ENCODE data around the gene TCERG1L. TPM values are rescaled to one million over a fixed set of nuclear protein-coding genes. Genes with fewer than 3 reads are reported as not detected.
"Not testable (repeated sequence)": the region's sequence is repeated elsewhere in the genome, so short reads cannot be mapped to it uniquely, and the experiment has no call there.

Gene TCERG1L
- polyA plus RNA-seq, 3 donors from 2014 or later: not detected

DNA sequence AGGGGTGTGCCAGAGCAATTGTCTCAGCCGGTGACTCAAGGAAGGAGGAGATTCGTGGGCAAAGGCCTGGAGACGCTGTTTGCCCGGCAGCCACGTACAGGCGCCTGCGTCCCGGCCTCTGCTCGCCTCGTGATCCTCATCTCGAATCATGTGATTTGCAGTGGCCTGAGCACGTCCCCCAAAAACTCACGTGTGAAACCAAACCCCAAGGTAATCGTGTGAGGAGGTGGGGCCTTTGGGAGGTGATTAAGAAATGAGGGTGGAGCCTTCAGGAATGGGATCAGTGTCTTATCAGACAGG is 226.8 kb downstream of the TCERG1L start:
- Mint-ChIP-seq H3K4me3 (no peak overlapping the region), H3K9me3 (peaks cover 0 to 4% (median 0%) of the 10 kb centered on the region in 6 donors), H3K36me3 (no peaks in the 10 kb centered on the region), H3K27ac (no peak overlapping the region), H3K4me1 (no peaks in the 10 kb centered on the region), H3K27me3 (ENCODE audit: low read depth in 3 of 3) (peaks cover 1 to 4% (median 4%) of the 10 kb centered on the region in 3 donors)
- no peak for DNase-seq

GRCh38 chr10:131083915-131084790 is 227.4 kb downstream of the TCERG1L start:
- Mint-ChIP-seq H3K27ac (no peak overlapping the region), H3K36me3 (no peaks in the 10 kb centered on the region), H3K4me3 (no peak overlapping the region), H3K27me3 (ENCODE audit: low read depth in 3 of 3) (peaks cover 1 to 4% (median 4%) of the 10 kb centered on the region in 3 donors), H3K4me1 (no peaks in the 10 kb centered on the region), H3K9me3 (peaks cover 0 to 4% (median 0%) of the 10 kb centered on the region in 6 donors)
- no peak for DNase-seq

DNA sequence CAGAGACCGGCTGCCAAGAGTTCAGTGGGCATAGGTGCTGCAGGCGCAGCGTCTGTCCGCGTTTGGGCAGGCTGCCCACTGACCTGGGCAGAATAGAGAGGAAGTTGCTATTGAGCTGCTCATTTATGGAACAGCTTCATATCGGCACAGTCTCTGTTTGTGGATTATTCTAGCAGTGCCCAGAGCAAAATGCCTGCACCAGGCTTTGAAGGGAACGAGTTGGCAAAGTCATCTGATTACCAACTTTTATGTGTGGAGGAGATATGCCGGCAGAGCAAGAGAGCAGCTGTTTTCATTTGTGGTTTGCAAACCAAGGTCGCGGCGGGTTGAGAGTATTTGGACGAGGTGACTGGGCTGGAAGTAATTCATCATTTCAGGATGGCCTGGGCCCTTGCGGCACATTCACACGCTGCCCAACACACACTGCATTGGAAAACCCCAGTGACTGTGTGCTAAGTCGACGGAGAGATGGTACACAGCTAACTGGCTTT is 228.5 kb downstream of the TCERG1L start:
- Mint-ChIP-seq H3K9me3 (peaks cover 0 to 4% (median 0%) of the 10 kb centered on the region in 6 donors), H3K4me1 (no peaks in the 10 kb centered on the region), H3K27ac (no peak overlapping the region), H3K27me3 (ENCODE audit: low read depth in 3 of 3) (peaks cover 1 to 4% (median 3%) of the 10 kb centered on the region in 3 donors), H3K4me3 (no peak overlapping the region), H3K36me3 (no peaks in the 10 kb centered on the region)
- no peak for DNase-seq

DNA sequence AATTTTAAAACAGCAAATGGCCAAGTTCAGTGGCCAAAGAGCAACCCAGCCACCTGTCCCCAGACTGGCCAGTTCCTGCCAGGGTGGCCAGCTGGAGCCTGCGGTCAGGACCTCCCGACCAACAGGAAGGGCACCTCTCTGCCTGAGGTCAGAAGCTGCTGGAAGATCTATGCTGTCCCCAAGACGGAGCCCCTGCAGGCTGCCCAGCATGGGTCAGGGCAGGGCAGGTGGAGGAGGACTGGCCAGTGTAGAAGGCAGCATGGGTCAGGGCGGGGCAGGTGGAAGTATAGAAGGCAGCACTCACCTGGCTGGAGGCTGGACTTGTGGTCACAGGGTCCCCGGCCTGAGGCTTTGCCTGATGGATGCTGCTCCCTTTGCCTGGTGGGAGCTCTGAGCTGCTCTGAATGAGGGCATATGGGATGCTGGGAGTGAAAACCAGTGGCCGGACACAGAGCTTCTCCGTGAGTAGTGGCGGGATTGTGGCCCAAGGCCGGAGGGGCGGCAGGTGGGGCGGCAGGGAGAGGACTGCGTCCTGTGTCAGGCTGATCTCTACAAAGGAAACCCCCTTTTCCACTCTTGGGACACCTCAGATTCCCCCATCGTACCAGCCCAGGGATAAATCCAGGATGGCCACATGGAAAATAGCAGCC is 229.2 kb downstream of the TCERG1L start:
- Mint-ChIP-seq H3K4me3 (no peak overlapping the region), H3K4me1 (no peaks in the 10 kb centered on the region), H3K27ac (no peak overlapping the region), H3K27me3 (ENCODE audit: low read depth in 3 of 3) (peaks cover 1 to 4% (median 3%) of the 10 kb centered on the region in 3 donors), H3K9me3 (peaks cover 0 to 4% (median 0%) of the 10 kb centered on the region in 6 donors), H3K36me3 (no peaks in the 10 kb centered on the region)
- no peak for DNase-seq

DNA sequence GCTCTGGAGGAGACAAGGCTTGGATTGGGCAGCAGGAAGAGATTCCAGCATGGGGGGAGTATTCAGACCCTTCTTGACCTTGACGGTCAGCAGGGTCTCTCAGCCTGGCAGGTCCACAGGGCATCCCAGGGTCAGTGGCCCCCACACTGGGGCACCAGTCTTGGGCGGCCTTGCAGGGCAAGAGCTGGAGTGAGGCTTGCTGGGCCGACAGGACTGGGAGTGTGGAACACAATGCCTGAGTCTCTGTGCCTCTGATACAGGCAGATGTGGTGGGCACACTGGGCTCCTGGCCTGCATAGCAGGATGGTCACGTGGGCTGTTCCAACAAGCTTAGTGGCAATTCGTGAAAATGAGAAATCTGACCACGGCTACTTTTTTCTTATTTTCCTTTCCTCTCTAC is 229.7 kb downstream of the TCERG1L start:
- Mint-ChIP-seq H3K9me3 (peaks cover 0 to 4% (median 0%) of the 10 kb centered on the region in 6 donors), H3K4me3 (no peak overlapping the region), H3K4me1 (no peaks in the 10 kb centered on the region), H3K27me3 (ENCODE audit: low read depth in 3 of 3) (peaks cover 1 to 4% (median 3%) of the 10 kb centered on the region in 3 donors), H3K36me3 (no peaks in the 10 kb centered on the region), H3K27ac (no peak overlapping the region)
- DNase-seq: no peak

- Mint-ChIP-seq H3K36me3 (no peaks in the 10 kb centered on the region), H3K9me3 (peaks cover 0 to 4% (median 0%) of the 10 kb centered on the region in 6 donors), H3K4me1 (no peaks in the 10 kb centered on the region), H3K4me3 (no peak overlapping the region), H3K27me3 (ENCODE audit: low read depth in 3 of 3) (peaks cover 1 to 4% (median 3%) of the 10 kb centered on the region in 3 donors), H3K27ac (no peak overlapping the region)
- DNase-seq: no peak
Measured at GRCh38 chr10:131081376-131081775, 230.1 kb downstream of the TCERG1L start.

DNA sequence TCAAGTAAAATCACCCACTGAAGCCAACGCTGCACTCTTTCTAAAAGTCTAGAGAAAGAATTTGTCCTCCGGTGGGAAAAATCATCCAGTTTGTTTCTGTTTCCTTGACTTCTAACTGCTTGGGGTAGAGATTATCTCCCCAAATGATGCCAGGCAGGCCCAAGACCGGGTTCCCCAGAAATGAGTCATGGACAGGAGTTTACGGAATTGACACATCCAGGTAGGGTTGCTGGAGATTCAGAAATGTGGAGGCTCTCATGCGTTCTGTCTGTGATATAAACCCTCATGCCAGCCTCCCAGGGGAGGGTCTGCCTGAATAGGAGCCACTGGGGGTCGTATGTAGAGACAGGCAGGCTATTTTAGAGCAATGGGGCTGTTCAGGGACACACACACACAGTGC is 230.9 kb downstream of the TCERG1L start:
- H3K27me3 Mint-ChIP-seq (ENCODE audit: low read depth in 3 of 3): peaks cover 1 to 4% (median 3%) of the 10 kb centered on the region in 3 donors
- H3K36me3 Mint-ChIP-seq: no peaks in the 10 kb centered on the region
- H3K9me3 Mint-ChIP-seq: peaks cover 0 to 4% (median 0%) of the 10 kb centered on the region in 6 donors
- no peak overlapping the region for H3K27ac Mint-ChIP-seq
- DNase-seq: no peak
- H3K4me1 Mint-ChIP-seq: no peaks in the 10 kb centered on the region
- no peak overlapping the region for H3K4me3 Mint-ChIP-seq

GRCh38 chr10:131079314-131079713 is 232.2 kb downstream of the TCERG1L start:
- no peak overlapping the region for H3K27ac Mint-ChIP-seq
- no peaks in the 10 kb centered on the region for H3K36me3 Mint-ChIP-seq
- peaks cover 1 to 4% (median 3%) of the 10 kb centered on the region in 3 donors for H3K27me3 Mint-ChIP-seq (ENCODE audit: low read depth in 3 of 3)
- H3K4me1 Mint-ChIP-seq: no peaks in the 10 kb centered on the region
- no peak overlapping the region for H3K4me3 Mint-ChIP-seq
- H3K9me3 Mint-ChIP-seq: peaks cover 0 to 4% (median 0%) of the 10 kb centered on the region in 6 donors
- no peak for DNase-seq

DNA sequence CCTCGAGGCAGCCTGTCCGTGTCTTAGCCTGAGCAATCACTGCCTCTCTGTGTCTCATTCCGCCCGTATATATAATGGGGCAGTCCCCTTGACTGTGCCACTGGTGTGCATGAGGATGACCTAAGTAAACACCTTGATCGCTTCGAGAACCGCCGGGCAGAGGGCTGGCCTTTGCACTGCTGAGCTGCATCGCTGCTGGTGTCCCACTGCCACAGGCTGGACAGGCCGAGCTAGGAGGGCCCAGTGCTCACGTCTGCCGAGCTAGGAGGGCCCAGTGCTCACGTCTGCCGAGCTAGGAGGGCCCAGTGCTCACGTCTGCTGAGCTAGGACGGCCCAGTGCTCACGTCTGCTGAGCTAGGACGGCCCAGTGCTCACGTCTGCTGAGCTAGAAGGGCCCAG is 232.6 kb downstream of the TCERG1L start:
- H3K36me3 Mint-ChIP-seq; DNase-seq; H3K27me3 Mint-ChIP-seq (ENCODE audit: low read depth in 3 of 3); H3K4me3 Mint-ChIP-seq; H3K4me1 Mint-ChIP-seq; H3K9me3 Mint-ChIP-seq; H3K27ac Mint-ChIP-seq: not testable (repeated sequence)

GRCh38 chr10:131078131-131078881 is 233.2 kb downstream of the TCERG1L start:
- peaks cover 0 to 4% (median 0%) of the 10 kb centered on the region in 6 donors for H3K9me3 Mint-ChIP-seq
- no peak overlapping the region for H3K4me3 Mint-ChIP-seq
- H3K4me1 Mint-ChIP-seq: no peaks in the 10 kb centered on the region
- no peak overlapping the region for H3K27ac Mint-ChIP-seq
- H3K27me3 Mint-ChIP-seq (ENCODE audit: low read depth in 3 of 3): peaks cover 0 to 4% (median 1%) of the 10 kb centered on the region in 3 donors
- no peak for DNase-seq
- H3K36me3 Mint-ChIP-seq: no peaks in the 10 kb centered on the region

DNA sequence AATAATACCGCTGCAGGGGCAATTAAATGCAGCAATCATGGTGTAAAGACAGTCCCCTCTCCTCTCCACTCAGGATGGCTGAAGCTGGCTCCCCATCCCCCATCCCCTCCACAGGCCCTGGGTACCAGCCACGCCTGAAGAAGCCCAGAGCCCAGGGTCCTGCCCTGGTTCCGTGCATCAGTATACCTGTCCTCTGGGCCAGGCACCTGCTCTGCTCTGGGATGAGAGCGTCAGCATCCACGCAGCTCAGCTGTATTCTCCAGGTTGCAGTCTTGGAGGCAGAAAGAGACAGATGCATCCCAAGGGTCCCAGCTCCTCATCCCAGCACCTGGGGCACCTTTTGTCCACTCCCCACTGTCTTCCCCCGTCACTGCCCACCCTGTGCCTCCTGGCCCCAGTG is 233.8 kb downstream of the TCERG1L start:
- no peak overlapping the region for H3K4me3 Mint-ChIP-seq
- no peak for DNase-seq
- H3K4me1 Mint-ChIP-seq: no peaks in the 10 kb centered on the region
- peaks cover 0 to 4% (median 0%) of the 10 kb centered on the region in 6 donors for H3K9me3 Mint-ChIP-seq
- H3K27ac Mint-ChIP-seq: no peak overlapping the region
- peaks cover 0 to 4% (median 1%) of the 10 kb centered on the region in 3 donors for H3K27me3 Mint-ChIP-seq (ENCODE audit: low read depth in 3 of 3)
- H3K36me3 Mint-ChIP-seq: no peaks in the 10 kb centered on the region

DNA sequence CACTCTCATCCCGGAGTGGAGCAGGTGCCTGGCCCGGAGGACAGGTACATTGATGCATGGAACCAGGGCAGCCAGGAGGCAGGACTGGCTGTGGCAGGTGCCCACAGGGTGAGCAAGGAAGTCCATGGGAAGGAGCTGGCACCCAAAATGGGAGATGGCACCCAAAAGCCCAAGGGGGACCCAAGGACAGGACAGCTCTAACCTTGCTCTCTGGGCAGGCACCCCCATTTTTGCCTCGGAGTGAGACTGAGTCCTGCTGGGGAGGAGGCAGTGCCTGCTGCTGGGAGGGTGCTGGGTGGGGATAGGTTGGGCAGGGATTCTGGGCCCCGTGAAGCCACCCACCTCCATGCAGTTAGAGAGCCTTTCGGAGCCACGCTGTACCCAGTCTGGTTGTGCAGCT is 234.5 kb downstream of the TCERG1L start:
- no peak overlapping the region for H3K27ac Mint-ChIP-seq
- H3K4me1 Mint-ChIP-seq: no peaks in the 10 kb centered on the region
- no peak overlapping the region for H3K4me3 Mint-ChIP-seq
- DNase-seq: no peak
- H3K9me3 Mint-ChIP-seq: peaks cover 0 to 3% (median 0%) of the 10 kb centered on the region in 6 donors
- no peaks in the 10 kb centered on the region for H3K36me3 Mint-ChIP-seq
- H3K27me3 Mint-ChIP-seq (ENCODE audit: low read depth in 3 of 3): peaks cover 0 to 4% (median under 1%) of the 10 kb centered on the region in 3 donors

- Mint-ChIP-seq H3K27ac (no peak overlapping the region), H3K36me3 (no peaks in the 10 kb centered on the region), H3K4me3 (no peak overlapping the region), H3K9me3 (peaks cover 0 to 1% (median 0%) of the 10 kb centered on the region in 6 donors), H3K27me3 (ENCODE audit: low read depth in 3 of 3) (peaks cover 0 to 4% (median 0%) of the 10 kb centered on the region in 3 donors), H3K4me1 (no peaks in the 10 kb centered on the region)
- DNase-seq: no peak
Measured at GRCh38 chr10:131076356-131076755, 235.2 kb downstream of the TCERG1L start.

Measured in immature natural killer cell (primary cell).